A549 (cell line): ENCODE data around the gene FLT3LG. TPM values are rescaled to one million over a fixed set of nuclear protein-coding genes. Genes with fewer than 3 reads are reported as not detected.

Source experiments
- CBX2 ChIP-seq: fragments of 200-600 bp; sonication (generic); IDR thresholded peaks from 2 replicates; pipeline ENCODE4 v1.6.1; 2016; ENCODE audit warnings: low read depth, mild to moderate bottlenecking, borderline replicate concordance
- CHD2 ChIP-seq: fragments of 150-350 bp; IDR thresholded peaks from 2 replicates; pipeline ENCODE4 v1.6.1; 2014; ENCODE audit warnings: low read length; ENCODE audit not compliant: partially characterized antibody
- CHD4 ChIP-seq: fragments of 200-600 bp; sonication (generic); IDR thresholded peaks from 2 replicates; pipeline ENCODE4 v1.6.1; 2016; ENCODE audit warnings: antibody characterized with exemption, mild to moderate bottlenecking, borderline replicate concordance
- EHF ChIP-seq: fragments of 250-450 bp; sonication (Bioruptor Pico); IDR thresholded peaks from 2 replicates; pipeline ENCODE4 v1.5.0; 2020; ENCODE audit warnings: mild to moderate bottlenecking
- EHMT2 ChIP-seq: fragments of 200-600 bp; sonication (generic); IDR thresholded peaks from 2 replicates; pipeline ENCODE4 v1.6.1; 2016; ENCODE audit warnings: antibody characterized with exemption, low read depth, mild to moderate bottlenecking, moderate library complexity
- EP300 ChIP-seq, 2 experiments: fragments of >200 bp; sonication (Bioruptor Twin); formaldehyde crosslinking; IDR thresholded peaks; 2 replicates in 1 of 2; 3 replicates in 1 of 2; pipeline ENCODE4 v1.6.1; 2016 to 2017
- ESRRA ChIP-seq: fragments of 150-350 bp; IDR thresholded peaks from 2 replicates; pipeline ENCODE4 v1.6.1; 2014; ENCODE audit warnings: mild to moderate bottlenecking, low read length, borderline replicate concordance
- FOSB ChIP-seq: fragments of 250-450 bp; sonication (Bioruptor Pico); IDR thresholded peaks from 2 replicates; pipeline ENCODE4 v1.5.0; 2020; ENCODE audit warnings: mild to moderate bottlenecking, moderate library complexity
- FOXS1 ChIP-seq: fragments of 250-450 bp; sonication (Bioruptor Pico); IDR thresholded peaks from 2 replicates; pipeline ENCODE4 v1.5.0; 2020; ENCODE audit warnings: mild to moderate bottlenecking, moderate library complexity
- HDAC2 ChIP-seq: fragments of 200-600 bp; sonication (generic); IDR thresholded peaks from 2 replicates; pipeline ENCODE4 v1.6.1; 2016
- HEYL ChIP-seq: fragments of 250-450 bp; sonication (Bioruptor Pico); IDR thresholded peaks from 2 replicates; pipeline ENCODE4 v1.8.0; 2021; ENCODE audit warnings: mild to moderate bottlenecking, moderate library complexity
- HOXA7 ChIP-seq: fragments of 250-450 bp; sonication (Bioruptor Pico); IDR thresholded peaks from 2 replicates; pipeline ENCODE4 v1.5.0; 2020; ENCODE audit warnings: mild to moderate bottlenecking, moderate library complexity
- HOXB13 ChIP-seq: fragments of 250-450 bp; sonication (Bioruptor Pico); IDR thresholded peaks from 2 replicates; pipeline ENCODE4 v1.5.0; 2020; ENCODE audit warnings: low read depth, mild to moderate bottlenecking, moderate library complexity
- HOXB5 ChIP-seq: fragments of 250-450 bp; sonication (Bioruptor Pico); IDR thresholded peaks from 2 replicates; pipeline ENCODE4 v1.5.0; 2020; ENCODE audit warnings: mild to moderate bottlenecking, moderate library complexity
- JUN ChIP-seq, 2 experiments: fragments of >200 bp; sonication (Bioruptor Twin); formaldehyde crosslinking; IDR thresholded peaks; 2 replicates in 1 of 2; 3 replicates in 1 of 2; pipeline ENCODE4 v1.6.1; 2016 to 2017
- JUNB ChIP-seq: fragments of >200 bp; sonication (Bioruptor Twin); formaldehyde crosslinking; IDR thresholded peaks from 2 replicates; pipeline ENCODE4 v1.6.1; 2016
- KDM1A ChIP-seq: fragments of 200-600 bp; sonication (generic); IDR thresholded peaks from 2 replicates; pipeline ENCODE4 v1.6.1; 2016; ENCODE audit warnings: low read depth, mild to moderate bottlenecking
- KDM5A ChIP-seq: fragments of 200-600 bp; sonication (generic); IDR thresholded peaks from 2 replicates; pipeline ENCODE4 v1.6.1; 2016; ENCODE audit warnings: antibody characterized with exemption, mild to moderate bottlenecking
- MAFK ChIP-seq: fragments of 450-650 bp; IDR thresholded peaks from 2 replicates; pipeline ENCODE4 v1.6.1; 2014; ENCODE audit not compliant: partially characterized antibody
- MAZ ChIP-seq: fragments of 150-350 bp; IDR thresholded peaks from 2 replicates; pipeline ENCODE4 v1.6.1; 2014; ENCODE audit warnings: antibody characterized with exemption, low read depth, low read length, borderline replicate concordance
- NFE2L2 ChIP-seq: fragments of 150-350 bp; conservative IDR thresholded peaks from 2 replicates; pipeline ENCODE4 v1.6.1; 2014; ENCODE audit warnings: low read length
- NPAS2 ChIP-seq: fragments of 250-450 bp; sonication (Bioruptor Pico); IDR thresholded peaks from 2 replicates; pipeline ENCODE4 v1.8.0; 2022; ENCODE audit warnings: mild to moderate bottlenecking, moderate library complexity, borderline replicate concordance
- NR3C1 ChIP-seq: fragments of >200 bp; sonication (Bioruptor Twin); formaldehyde crosslinking; IDR thresholded peaks from 3 replicates; pipeline ENCODE4 v1.6.1; 2017
- PHF8 ChIP-seq: fragments of 200-600 bp; sonication (generic); IDR thresholded peaks from 2 replicates; pipeline ENCODE4 v1.6.1; 2016; ENCODE audit warnings: low read depth, mild to moderate bottlenecking, antibody characterized with exemption, moderate library complexity, borderline replicate concordance
- POLR2A ChIP-seq: IDR thresholded peaks from 2 replicates; pipeline ENCODE4 v1.6.1; 2012; ENCODE audit warnings: mild to moderate bottlenecking, low read length
- RARB ChIP-seq: fragments of 250-450 bp; sonication (Bioruptor Pico); IDR thresholded peaks from 2 replicates; pipeline ENCODE4 v1.8.0; 2021; ENCODE audit warnings: mild to moderate bottlenecking, moderate library complexity
- RCOR1 ChIP-seq: fragments of 150-350 bp; IDR thresholded peaks from 2 replicates; pipeline ENCODE4 v1.6.1; 2014; ENCODE audit warnings: antibody characterized with exemption, low read length, low read depth
- RNF2 ChIP-seq: fragments of 200-600 bp; sonication (generic); IDR thresholded peaks from 2 replicates; pipeline ENCODE4 v1.6.1; 2016; ENCODE audit warnings: low read depth, mild to moderate bottlenecking, antibody characterized with exemption, moderate library complexity, borderline replicate concordance
- SREBF2 ChIP-seq: fragments of 450-650 bp; IDR thresholded peaks from 2 replicates; pipeline ENCODE4 v1.6.1; 2014; ENCODE audit warnings: mild to moderate bottlenecking, moderate library complexity
- TP53 ChIP-seq: fragments of 250-450 bp; sonication (Bioruptor Pico); IDR thresholded peaks from 2 replicates; pipeline ENCODE4 v1.5.0; 2021; ENCODE audit warnings: mild to moderate bottlenecking, moderate library complexity
- ZC3H11A ChIP-seq: fragments of 450-650 bp; IDR thresholded peaks from 2 replicates; pipeline ENCODE4 v1.6.1; 2014; ENCODE audit warnings: antibody characterized with exemption, mild to moderate bottlenecking
- ZFP36 ChIP-seq: fragments of 450-650 bp; IDR thresholded peaks from 2 replicates; pipeline ENCODE4 v1.6.1; 2014; ENCODE audit warnings: borderline replicate concordance; ENCODE audit not compliant: partially characterized antibody
- ZNF302 ChIP-seq: fragments of 250-450 bp; sonication (Bioruptor Pico); IDR thresholded peaks from 2 replicates; pipeline ENCODE4 v1.9.0; 2021; ENCODE audit warnings: inconsistent platforms, mild to moderate bottlenecking, moderate library complexity
- ZSCAN20 ChIP-seq: fragments of 250-450 bp; sonication (Bioruptor Pico); IDR thresholded peaks from 2 replicates; pipeline ENCODE4 v1.8.0; 2022; ENCODE audit warnings: mild to moderate bottlenecking, moderate library complexity
- polyA plus RNA-seq, 4 experiments: library from polyadenylated mRNA; depleted of rRNA in 3 of 4; stranded (reverse); fragments of >200 nt; fragmentation: RNase III in 1 of 4; extraction: RNeasy Plus Mini Kit Qiagen cat#74134 plus additional on column Dnase treatment in 1 of 4; gene quantifications; 2 replicates in 3 of 4; 3 replicates in 1 of 4; pipeline ENCODE4 v1.2.3, GENCODE V29; 2011 to 2017
- TF ChIP-seq, protein P1 (sequence below): fragments of 250-450 bp; sonication (Bioruptor Pico); IDR thresholded peaks from 2 replicates; pipeline ENCODE4 v1.5.0; 2020; ENCODE audit warnings: low read depth, mild to moderate bottlenecking, moderate library complexity
- TF ChIP-seq, protein P2 (sequence below): fragments of 150-350 bp; IDR thresholded peaks from 2 replicates; pipeline ENCODE4 v1.6.1; 2014; ENCODE audit warnings: low read depth, mild to moderate bottlenecking, low read length
- TF ChIP-seq, protein P3 (sequence below): fragments of >200 bp; sonication (Bioruptor Twin); formaldehyde crosslinking; IDR thresholded peaks from 2 replicates; pipeline ENCODE4 v1.6.1; 2016
- TF ChIP-seq, protein P4 (sequence below): fragments of 450-650 bp; IDR thresholded peaks from 2 replicates; pipeline ENCODE4 v1.6.1; 2014; ENCODE audit warnings: antibody characterized with exemption
- TF ChIP-seq, protein P5 (sequence below): IDR thresholded peaks from 2 replicates; pipeline ENCODE4 v1.6.1; 2012
- TF ChIP-seq, protein P6 (sequence below): fragments of >200 bp; sonication (Bioruptor Twin); formaldehyde crosslinking; IDR thresholded peaks from 3 replicates; pipeline ENCODE4 v1.5.1; 2016

Gene FLT3LG
- polyA plus RNA-seq, 2 of the 4 experiments (the other 2 are of a cell fraction) = 0.58 to 0.99 TPM

DNA sequence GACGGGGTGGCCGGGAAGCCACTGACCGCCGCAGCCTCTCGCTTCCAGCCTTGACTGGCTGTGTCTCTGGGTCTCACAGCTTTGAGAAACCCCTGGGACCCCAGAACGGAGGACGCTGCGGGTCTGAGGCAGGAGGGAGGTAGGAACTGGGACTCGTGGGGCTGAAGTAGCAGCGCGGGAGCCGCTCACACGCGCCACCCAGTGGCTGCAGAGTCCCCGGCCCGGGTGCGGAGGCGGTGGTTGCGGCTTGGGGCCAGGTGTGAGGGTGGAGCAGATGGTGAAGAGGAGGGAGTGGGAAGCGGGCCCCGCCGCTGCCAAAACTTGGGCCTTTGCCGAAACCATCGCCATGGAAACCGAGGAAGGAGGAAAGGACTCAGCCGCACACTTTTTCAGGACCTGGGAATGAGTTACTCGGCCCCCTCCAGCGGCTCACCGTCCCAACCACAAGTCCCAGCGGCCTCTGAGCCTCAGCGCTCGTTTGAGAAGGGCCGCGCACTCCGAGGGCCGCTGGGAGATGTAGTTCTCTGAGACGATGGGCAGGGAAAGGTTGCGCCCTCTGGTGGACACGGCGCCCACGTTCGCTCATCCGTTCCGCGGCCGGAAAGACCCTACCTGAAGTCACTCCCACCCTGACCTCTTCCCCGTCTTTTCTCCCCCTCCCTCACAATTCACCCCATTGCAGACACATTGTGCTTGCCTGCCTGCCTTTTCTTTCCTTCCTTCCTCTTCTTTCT lies 30.5 kb upstream of the FLT3LG start (continued):
- TF ChIP-seq HOXA7 (CRISPR knock-in tag) = no peak
- TF ChIP-seq, protein P1, sequence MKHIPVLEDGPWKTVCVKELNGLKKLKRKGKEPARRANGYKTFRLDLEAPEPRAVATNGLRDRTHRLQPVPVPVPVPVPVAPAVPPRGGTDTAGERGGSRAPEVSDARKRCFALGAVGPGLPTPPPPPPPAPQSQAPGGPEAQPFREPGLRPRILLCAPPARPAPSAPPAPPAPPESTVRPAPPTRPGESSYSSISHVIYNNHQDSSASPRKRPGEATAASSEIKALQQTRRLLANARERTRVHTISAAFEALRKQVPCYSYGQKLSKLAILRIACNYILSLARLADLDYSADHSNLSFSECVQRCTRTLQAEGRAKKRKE (CRISPR knock-in tag) = no peak
- TF ChIP-seq RNF2 = no peak
- TF ChIP-seq KDM1A = no peak
- TF ChIP-seq ZSCAN20 (CRISPR knock-in tag) = no peak
- TF ChIP-seq KDM5A = no peak
- peak; percentile 21; the same call in 1 of the 2 replicates for TF ChIP-seq POLR2A
- TF ChIP-seq MAFK = no peak
- TF ChIP-seq, protein P2, sequence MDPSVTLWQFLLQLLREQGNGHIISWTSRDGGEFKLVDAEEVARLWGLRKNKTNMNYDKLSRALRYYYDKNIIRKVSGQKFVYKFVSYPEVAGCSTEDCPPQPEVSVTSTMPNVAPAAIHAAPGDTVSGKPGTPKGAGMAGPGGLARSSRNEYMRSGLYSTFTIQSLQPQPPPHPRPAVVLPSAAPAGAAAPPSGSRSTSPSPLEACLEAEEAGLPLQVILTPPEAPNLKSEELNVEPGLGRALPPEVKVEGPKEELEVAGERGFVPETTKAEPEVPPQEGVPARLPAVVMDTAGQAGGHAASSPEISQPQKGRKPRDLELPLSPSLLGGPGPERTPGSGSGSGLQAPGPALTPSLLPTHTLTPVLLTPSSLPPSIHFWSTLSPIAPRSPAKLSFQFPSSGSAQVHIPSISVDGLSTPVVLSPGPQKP = no peak
- TF ChIP-seq, protein P3, sequence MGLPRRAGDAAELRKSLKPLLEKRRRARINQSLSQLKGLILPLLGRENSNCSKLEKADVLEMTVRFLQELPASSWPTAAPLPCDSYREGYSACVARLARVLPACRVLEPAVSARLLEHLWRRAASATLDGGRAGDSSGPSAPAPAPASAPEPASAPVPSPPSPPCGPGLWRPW = no peak
- no peak for TF ChIP-seq EHF (CRISPR knock-in tag)
- TF ChIP-seq EHMT2 = no peak
- TF ChIP-seq, protein P4, sequence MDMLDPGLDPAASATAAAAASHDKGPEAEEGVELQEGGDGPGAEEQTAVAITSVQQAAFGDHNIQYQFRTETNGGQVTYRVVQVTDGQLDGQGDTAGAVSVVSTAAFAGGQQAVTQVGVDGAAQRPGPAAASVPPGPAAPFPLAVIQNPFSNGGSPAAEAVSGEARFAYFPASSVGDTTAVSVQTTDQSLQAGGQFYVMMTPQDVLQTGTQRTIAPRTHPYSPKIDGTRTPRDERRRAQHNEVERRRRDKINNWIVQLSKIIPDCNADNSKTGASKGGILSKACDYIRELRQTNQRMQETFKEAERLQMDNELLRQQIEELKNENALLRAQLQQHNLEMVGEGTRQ = no peak
- TF ChIP-seq JUNB = no peak
- no peak for TF ChIP-seq PHF8
- TF ChIP-seq HOXB5 (CRISPR knock-in tag) = peak; percentile 75
- TF ChIP-seq NPAS2 (CRISPR knock-in tag) = no peak
- TF ChIP-seq, protein P5, sequence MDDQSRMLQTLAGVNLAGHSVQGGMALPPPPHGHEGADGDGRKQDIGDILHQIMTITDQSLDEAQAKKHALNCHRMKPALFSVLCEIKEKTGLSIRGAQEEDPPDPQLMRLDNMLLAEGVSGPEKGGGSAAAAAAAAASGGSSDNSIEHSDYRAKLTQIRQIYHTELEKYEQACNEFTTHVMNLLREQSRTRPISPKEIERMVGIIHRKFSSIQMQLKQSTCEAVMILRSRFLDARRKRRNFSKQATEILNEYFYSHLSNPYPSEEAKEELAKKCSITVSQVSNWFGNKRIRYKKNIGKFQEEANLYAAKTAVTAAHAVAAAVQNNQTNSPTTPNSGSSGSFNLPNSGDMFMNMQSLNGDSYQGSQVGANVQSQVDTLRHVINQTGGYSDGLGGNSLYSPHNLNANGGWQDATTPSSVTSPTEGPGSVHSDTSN = no peak
- TF ChIP-seq, protein P6, sequence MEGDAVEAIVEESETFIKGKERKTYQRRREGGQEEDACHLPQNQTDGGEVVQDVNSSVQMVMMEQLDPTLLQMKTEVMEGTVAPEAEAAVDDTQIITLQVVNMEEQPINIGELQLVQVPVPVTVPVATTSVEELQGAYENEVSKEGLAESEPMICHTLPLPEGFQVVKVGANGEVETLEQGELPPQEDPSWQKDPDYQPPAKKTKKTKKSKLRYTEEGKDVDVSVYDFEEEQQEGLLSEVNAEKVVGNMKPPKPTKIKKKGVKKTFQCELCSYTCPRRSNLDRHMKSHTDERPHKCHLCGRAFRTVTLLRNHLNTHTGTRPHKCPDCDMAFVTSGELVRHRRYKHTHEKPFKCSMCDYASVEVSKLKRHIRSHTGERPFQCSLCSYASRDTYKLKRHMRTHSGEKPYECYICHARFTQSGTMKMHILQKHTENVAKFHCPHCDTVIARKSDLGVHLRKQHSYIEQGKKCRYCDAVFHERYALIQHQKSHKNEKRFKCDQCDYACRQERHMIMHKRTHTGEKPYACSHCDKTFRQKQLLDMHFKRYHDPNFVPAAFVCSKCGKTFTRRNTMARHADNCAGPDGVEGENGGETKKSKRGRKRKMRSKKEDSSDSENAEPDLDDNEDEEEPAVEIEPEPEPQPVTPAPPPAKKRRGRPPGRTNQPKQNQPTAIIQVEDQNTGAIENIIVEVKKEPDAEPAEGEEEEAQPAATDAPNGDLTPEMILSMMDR = peak; percentile 97
- no peak for TF ChIP-seq CHD4
- peak in 1 of 2 experiments; percentile 73; a peak in 2 of 5 replicates for TF ChIP-seq JUN (IDR thresholded peaks at IDR 0.05)
- no peak for TF ChIP-seq HDAC2
- TF ChIP-seq NR3C1 = no peak
- no peak for TF ChIP-seq ZFP36
- no peak for TF ChIP-seq EP300 (IDR thresholded peaks at IDR 0.05)
- no peak for TF ChIP-seq CHD2
- TF ChIP-seq MAZ = 0 out of 2 replicates have a peak, but pooled peaks have one; percentile 70
- TF ChIP-seq ESRRA = no peak
- no peak for TF ChIP-seq FOXS1 (CRISPR knock-in tag)
- no peak for TF ChIP-seq RARB (CRISPR knock-in tag)
- no peak for TF ChIP-seq ZNF302 (CRISPR knock-in tag)
- no peak for TF ChIP-seq ZC3H11A
- TF ChIP-seq FOSB (CRISPR knock-in tag) = no peak
- TF ChIP-seq CBX2 = no peak
- no peak for TF ChIP-seq RCOR1
- no peak for TF ChIP-seq SREBF2
- no peak for TF ChIP-seq HOXB13 (CRISPR knock-in tag)
- no peak for TF ChIP-seq HEYL (CRISPR knock-in tag)
- TF ChIP-seq TP53 (CRISPR knock-in tag) = 0 out of 2 replicates have a peak, but pooled peaks have one; percentile 29
- TF ChIP-seq NFE2L2 = no peak
